AG04450 (cell line): ENCODE results near the gene TMEM253. TPM values are rescaled to one million over a fixed set of nuclear protein-coding genes. Genes with fewer than 3 reads are reported as not detected.

Source experiments
- CTCF ChIA-PET: fragments of 300-600, 350-600 bp; formaldehyde crosslinking; extraction: SDS; loops from one replicate; lab custom pipeline; 2022; ENCODE audit warnings: antibody characterized with exemption, inconsistent platforms; lab: Charles Lee
- POLR2A ChIA-PET: fragments of 350-600 bp; formaldehyde crosslinking; extraction: SDS; loops from one replicate; lab custom pipeline; 2021; ENCODE audit warnings: antibody characterized with exemption, inconsistent platforms; lab: Yijun Ruan, JAX
- DNase-seq: peaks from one replicate; pipeline ENCODE4 v3.0.0-alpha.2; 2011; ENCODE audit warnings: low read depth, low spot score
- H3K27ac ChIP-seq: one replicate; pipeline ENCODE4 v1.5.1; 2012; ENCODE audit warnings: low read depth, low read length, control low read depth
- H3K27me3 ChIP-seq: one replicate; pipeline ENCODE4 v1.6.0; 2012; ENCODE audit warnings: low read length; ENCODE audit not compliant: control insufficient read depth, insufficient read depth
- H3K4me3 ChIP-seq: 2 replicates; pipeline ENCODE4 v1.5.1; 2011; ENCODE audit warnings: mild to moderate bottlenecking, low read depth, low read length, control low read depth
- H3K9me3 ChIP-seq: 2 replicates; pipeline ENCODE4 v1.5.1; 2012; ENCODE audit warnings: low read length; ENCODE audit not compliant: control insufficient read depth, insufficient read depth
- polyA plus RNA-seq: library from polyadenylated mRNA; depleted of rRNA; stranded (reverse); fragments of >200 nt; gene quantifications from 2 replicates; pipeline ENCODE4 v1.2.3, GENCODE V29; 2011
- TF ChIP-seq, protein P1 (sequence below): IDR thresholded peaks from 2 replicates; pipeline ENCODE4 v1.5.1; 2011; ENCODE audit warnings: low read depth, low read length, control low read depth, inconsistent platforms

TMEM253 gene
- polyA plus RNA-seq, 1 experiment: 0.21 TPM

- POLR2A ChIA-PET: no interaction called here
- TF ChIP-seq, protein P1, sequence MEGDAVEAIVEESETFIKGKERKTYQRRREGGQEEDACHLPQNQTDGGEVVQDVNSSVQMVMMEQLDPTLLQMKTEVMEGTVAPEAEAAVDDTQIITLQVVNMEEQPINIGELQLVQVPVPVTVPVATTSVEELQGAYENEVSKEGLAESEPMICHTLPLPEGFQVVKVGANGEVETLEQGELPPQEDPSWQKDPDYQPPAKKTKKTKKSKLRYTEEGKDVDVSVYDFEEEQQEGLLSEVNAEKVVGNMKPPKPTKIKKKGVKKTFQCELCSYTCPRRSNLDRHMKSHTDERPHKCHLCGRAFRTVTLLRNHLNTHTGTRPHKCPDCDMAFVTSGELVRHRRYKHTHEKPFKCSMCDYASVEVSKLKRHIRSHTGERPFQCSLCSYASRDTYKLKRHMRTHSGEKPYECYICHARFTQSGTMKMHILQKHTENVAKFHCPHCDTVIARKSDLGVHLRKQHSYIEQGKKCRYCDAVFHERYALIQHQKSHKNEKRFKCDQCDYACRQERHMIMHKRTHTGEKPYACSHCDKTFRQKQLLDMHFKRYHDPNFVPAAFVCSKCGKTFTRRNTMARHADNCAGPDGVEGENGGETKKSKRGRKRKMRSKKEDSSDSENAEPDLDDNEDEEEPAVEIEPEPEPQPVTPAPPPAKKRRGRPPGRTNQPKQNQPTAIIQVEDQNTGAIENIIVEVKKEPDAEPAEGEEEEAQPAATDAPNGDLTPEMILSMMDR: no peak
- Histone ChIP-seq H3K27ac (no peak overlapping the region), H3K4me3 (no peak overlapping the region), H3K9me3 (no peaks in the 10 kb centered on the region), H3K27me3 (no peaks in the 10 kb centered on the region)
- DNase-seq: no peak
- CTCF ChIA-PET: interaction anchor here (1.4 to 2.8 kb wide), 4 partner anchors 8 to 55 kb away, joined by 8 to 14 read pairs (median 9); no protein-coding TSS in a partner anchor
Observed at GRCh38 chr14:21059842-21060613, 40.8 kb upstream of the TMEM253 start.

DNA sequence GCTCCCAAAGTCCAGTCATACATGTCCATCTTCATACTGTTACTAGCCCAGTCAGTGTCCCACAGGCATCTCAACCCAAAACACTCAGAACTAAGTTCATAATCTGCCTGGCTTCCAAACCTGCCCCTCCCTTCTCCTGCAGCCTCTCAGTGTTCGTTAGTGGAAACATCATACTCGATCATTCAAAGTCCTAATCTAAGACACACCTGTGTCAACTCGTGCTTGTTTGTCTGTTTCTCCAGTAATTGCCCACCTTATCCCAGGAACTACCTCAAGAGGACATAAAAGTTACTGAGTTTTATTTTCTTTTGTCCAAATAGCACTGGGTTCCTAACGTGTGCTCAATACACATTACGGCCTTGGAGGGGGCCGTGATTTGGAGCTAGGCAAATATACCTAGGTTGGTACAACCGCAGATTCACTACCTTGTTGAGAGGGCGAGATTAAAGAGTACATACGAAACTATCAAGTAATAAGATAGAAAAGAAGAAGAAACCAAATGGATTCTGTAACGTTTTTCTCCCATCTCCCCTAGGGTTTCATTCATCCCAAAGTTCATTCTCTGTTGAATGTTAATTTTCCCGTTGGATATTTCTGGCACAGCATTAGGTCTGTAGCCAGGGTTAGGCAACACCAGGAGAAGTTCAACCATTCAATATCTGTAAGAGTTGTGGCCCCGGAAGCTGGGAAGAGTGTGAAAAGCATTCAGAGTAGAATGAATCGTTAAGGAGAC is 40.1 kb upstream of the TMEM253 start:
- DNase-seq: no peak
- no peaks in the 10 kb centered on the region for H3K27me3 ChIP-seq
- no peak overlapping the region for H3K27ac ChIP-seq
- no peak overlapping the region for H3K4me3 ChIP-seq
- ChIA-PET POLR2A (no interaction called here), CTCF (interaction anchor here (1.6 to 3.1 kb wide), 4 partner anchors 10 to 56 kb away, joined by 6 to 38 read pairs (median 9); no protein-coding TSS in a partner anchor)
- H3K9me3 ChIP-seq: no peaks in the 10 kb centered on the region
- TF ChIP-seq, protein P1: no peak

DNA sequence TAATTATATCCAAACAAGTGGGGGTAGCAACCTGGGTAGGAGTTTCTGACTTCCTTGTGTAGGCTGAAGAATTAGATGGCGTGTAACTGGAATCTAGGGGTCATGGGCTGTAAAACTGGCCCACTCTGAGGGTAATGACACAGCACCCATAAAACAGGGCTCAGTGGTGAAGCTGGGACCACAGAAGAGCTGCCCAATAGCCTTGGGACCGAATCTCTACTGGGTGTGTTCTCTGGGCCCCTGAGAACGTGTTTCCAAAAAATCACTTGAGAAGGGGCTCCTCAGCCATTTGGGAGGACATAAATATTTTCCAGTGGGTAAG is 39.6 kb upstream of the TMEM253 start:
- ChIA-PET POLR2A (no interaction called here), CTCF (interaction anchor here (1.6 to 3.1 kb wide), 5 partner anchors 10 to 56 kb away, joined by 6 to 38 read pairs (median 9); no protein-coding TSS in a partner anchor)
- DNase-seq: no peak
- H3K9me3 ChIP-seq: no peaks in the 10 kb centered on the region
- no peak overlapping the region for H3K27ac ChIP-seq
- H3K27me3 ChIP-seq: no peaks in the 10 kb centered on the region
- TF ChIP-seq, protein P1: no peak
- H3K4me3 ChIP-seq: no peak overlapping the region

DNA sequence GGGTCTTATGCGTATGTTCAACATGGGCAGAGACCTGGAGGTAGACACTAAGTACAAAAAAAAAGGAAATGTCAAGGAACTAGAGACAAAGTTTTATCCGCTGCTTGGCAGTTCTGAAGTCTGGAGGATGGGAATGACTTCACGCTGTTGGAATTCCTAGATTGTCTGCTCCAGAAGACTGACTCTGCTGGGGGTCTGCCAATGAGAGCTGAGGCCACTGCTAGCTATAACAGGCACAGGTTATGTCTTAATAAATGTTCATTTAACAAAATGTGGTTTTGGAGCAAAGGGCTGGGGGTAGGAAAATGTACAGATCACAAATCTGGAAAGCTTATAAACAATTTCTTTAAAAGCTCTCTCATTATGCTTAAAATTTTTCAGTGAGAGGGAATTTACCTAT is 37.4 kb upstream of the TMEM253 start:
- TF ChIP-seq, protein P1: no peak
- Histone ChIP-seq H3K9me3 (no peaks in the 10 kb centered on the region), H3K27ac (no peak overlapping the region), H3K4me3 (no peak overlapping the region), H3K27me3 (no peaks in the 10 kb centered on the region)
- POLR2A ChIA-PET: interaction anchor here (1.6 kb wide), 1 partner anchor 8 kb away, joined by 6 read pairs; no protein-coding TSS in a partner anchor
- DNase-seq: peak; percentile 54
- CTCF ChIA-PET: interaction anchor here (0.7 to 3.1 kb wide), 9 partner anchors 8 to 93 kb away, joined by 3 to 38 read pairs (median 4); no protein-coding TSS in a partner anchor
